ENCODE data around the gene PBX3.

The PBX3 gene

GRCh38 chr9:125843646-125844045, 96.5 kb downstream of the PBX3 start:
- no peak overlapping the region for H3K4me3 ChIP-seq (ENCODE audit: low read length)
- TF ChIP-seq ZNF274 (IDR thresholded peaks at IDR 0.05; ENCODE audit: low read depth, low read length): no peak

- no peak for TF ChIP-seq ZNF274 (IDR thresholded peaks at IDR 0.05; ENCODE audit: low read depth, low read length)
- H3K4me3 ChIP-seq (ENCODE audit: low read length): no peak overlapping the region
These were observed 97.4 kb downstream of the PBX3 start for GRCh38 chr9:125844611-125845010.

GRCh38 chr9:125845271-125845808, 98.2 kb downstream of the PBX3 start:
- no peak for TF ChIP-seq ZNF274 (IDR thresholded peaks at IDR 0.05; ENCODE audit: low read depth, low read length)
- no peak overlapping the region for H3K4me3 ChIP-seq (ENCODE audit: low read length)

GRCh38 chr9:125847735-125848134, 100.6 kb downstream of the PBX3 start:
- no peak for TF ChIP-seq ZNF274 (IDR thresholded peaks at IDR 0.05; ENCODE audit: low read depth, low read length)
- no peak overlapping the region for H3K4me3 ChIP-seq (ENCODE audit: low read length)

- H3K4me3 ChIP-seq (ENCODE audit: low read length): no peak overlapping the region
These were observed 103.0 kb downstream of the PBX3 start for GRCh38 chr9:125850106-125850632.

GRCh38 chr9:125850763-125851162, 103.6 kb downstream of the PBX3 start:
- no peak for TF ChIP-seq ZNF274 (IDR thresholded peaks at IDR 0.05; ENCODE audit: low read depth, low read length)
- no peak overlapping the region for H3K4me3 ChIP-seq (ENCODE audit: low read length)

More at GRCh38 chr9:125850106-125850632, 103.0 kb downstream of the PBX3 start:
- no peak for TF ChIP-seq ZNF274 (IDR thresholded peaks at IDR 0.05; ENCODE audit: low read depth, low read length)

GRCh38 chr9:125851979-125852378, 104.8 kb downstream of the PBX3 start:
- H3K4me3 ChIP-seq (ENCODE audit: low read length): no peak overlapping the region
- no peak for TF ChIP-seq ZNF274 (IDR thresholded peaks at IDR 0.05; ENCODE audit: low read depth, low read length)

- no peak overlapping the region for H3K4me3 ChIP-seq (ENCODE audit: low read length)
- no peak for TF ChIP-seq ZNF274 (IDR thresholded peaks at IDR 0.05; ENCODE audit: low read depth, low read length)
These were observed 105.2 kb downstream of the PBX3 start for GRCh38 chr9:125852386-125852785.

GRCh38 chr9:125854553-125855275, 107.5 kb downstream of the PBX3 start:
- no peak overlapping the region for H3K4me3 ChIP-seq (ENCODE audit: low read length)
- no peak for TF ChIP-seq ZNF274 (IDR thresholded peaks at IDR 0.05; ENCODE audit: low read depth, low read length)

- TF ChIP-seq ZNF274 (IDR thresholded peaks at IDR 0.05; ENCODE audit: low read depth, low read length): no peak
These were observed 109.2 kb downstream of the PBX3 start for GRCh38 chr9:125856331-125856730.

GRCh38 chr9:125861405-125862058, 114.4 kb downstream of the PBX3 start:
- no peak overlapping the region for H3K4me3 ChIP-seq (ENCODE audit: low read length)
- TF ChIP-seq ZNF274 (IDR thresholded peaks at IDR 0.05; ENCODE audit: low read depth, low read length): no peak

More at GRCh38 chr9:125856331-125856730, 109.2 kb downstream of the PBX3 start:
- H3K4me3 ChIP-seq (ENCODE audit: low read length): no peak overlapping the region

- no peak for TF ChIP-seq ZNF274 (IDR thresholded peaks at IDR 0.05; ENCODE audit: low read depth, low read length)
- no peak overlapping the region for H3K4me3 ChIP-seq (ENCODE audit: low read length)
These were observed 116.8 kb downstream of the PBX3 start for GRCh38 chr9:125863923-125864322.

- H3K4me3 ChIP-seq (ENCODE audit: low read length): no peak overlapping the region
- TF ChIP-seq ZNF274 (IDR thresholded peaks at IDR 0.05; ENCODE audit: low read depth, low read length): no peak
These were observed 120.7 kb downstream of the PBX3 start for GRCh38 chr9:125867751-125868415.

- TF ChIP-seq ZNF274 (IDR thresholded peaks at IDR 0.05; ENCODE audit: low read depth, low read length): no peak
- H3K4me3 ChIP-seq (ENCODE audit: low read length): no peak overlapping the region
These were observed 131.0 kb downstream of the PBX3 start for GRCh38 chr9:125878164-125878631.

Measured in GM08714 (cell line).